ENCODE results near the gene AVEN.

AVEN gene

DNA sequence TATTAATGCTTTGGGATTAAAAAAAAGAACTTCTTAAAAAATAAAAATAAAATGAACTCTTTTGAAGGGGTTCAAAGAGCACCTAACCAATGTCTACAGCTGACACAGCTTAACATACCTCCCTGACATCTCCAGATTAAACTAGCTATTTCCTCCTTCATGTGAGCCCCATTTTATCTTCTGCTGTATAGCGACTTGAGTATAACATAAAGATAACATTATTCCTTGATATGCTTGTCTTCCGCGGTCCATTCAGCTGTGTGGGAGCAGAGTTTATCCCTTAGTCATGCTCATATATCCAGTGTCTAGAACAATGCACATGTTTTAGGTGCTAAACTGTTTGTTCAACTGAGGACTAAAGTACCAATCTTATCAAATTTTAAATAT is 78.5 kb downstream of the AVEN start:
- TF ChIP-seq, protein P1, sequence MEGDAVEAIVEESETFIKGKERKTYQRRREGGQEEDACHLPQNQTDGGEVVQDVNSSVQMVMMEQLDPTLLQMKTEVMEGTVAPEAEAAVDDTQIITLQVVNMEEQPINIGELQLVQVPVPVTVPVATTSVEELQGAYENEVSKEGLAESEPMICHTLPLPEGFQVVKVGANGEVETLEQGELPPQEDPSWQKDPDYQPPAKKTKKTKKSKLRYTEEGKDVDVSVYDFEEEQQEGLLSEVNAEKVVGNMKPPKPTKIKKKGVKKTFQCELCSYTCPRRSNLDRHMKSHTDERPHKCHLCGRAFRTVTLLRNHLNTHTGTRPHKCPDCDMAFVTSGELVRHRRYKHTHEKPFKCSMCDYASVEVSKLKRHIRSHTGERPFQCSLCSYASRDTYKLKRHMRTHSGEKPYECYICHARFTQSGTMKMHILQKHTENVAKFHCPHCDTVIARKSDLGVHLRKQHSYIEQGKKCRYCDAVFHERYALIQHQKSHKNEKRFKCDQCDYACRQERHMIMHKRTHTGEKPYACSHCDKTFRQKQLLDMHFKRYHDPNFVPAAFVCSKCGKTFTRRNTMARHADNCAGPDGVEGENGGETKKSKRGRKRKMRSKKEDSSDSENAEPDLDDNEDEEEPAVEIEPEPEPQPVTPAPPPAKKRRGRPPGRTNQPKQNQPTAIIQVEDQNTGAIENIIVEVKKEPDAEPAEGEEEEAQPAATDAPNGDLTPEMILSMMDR (IDR thresholded peaks at IDR 0.05; ENCODE audit: low read depth, low read length): no peak
- H3K4me3 ChIP-seq (ENCODE audit: low read depth, low read length): no peak overlapping the region
- in situ Hi-C loops (cut with HindIII; ENCODE audit: low sequenced_read_pairs): no loop called here
- no peak for DNase-seq (ENCODE audit: low read depth, low spot score)

DNA sequence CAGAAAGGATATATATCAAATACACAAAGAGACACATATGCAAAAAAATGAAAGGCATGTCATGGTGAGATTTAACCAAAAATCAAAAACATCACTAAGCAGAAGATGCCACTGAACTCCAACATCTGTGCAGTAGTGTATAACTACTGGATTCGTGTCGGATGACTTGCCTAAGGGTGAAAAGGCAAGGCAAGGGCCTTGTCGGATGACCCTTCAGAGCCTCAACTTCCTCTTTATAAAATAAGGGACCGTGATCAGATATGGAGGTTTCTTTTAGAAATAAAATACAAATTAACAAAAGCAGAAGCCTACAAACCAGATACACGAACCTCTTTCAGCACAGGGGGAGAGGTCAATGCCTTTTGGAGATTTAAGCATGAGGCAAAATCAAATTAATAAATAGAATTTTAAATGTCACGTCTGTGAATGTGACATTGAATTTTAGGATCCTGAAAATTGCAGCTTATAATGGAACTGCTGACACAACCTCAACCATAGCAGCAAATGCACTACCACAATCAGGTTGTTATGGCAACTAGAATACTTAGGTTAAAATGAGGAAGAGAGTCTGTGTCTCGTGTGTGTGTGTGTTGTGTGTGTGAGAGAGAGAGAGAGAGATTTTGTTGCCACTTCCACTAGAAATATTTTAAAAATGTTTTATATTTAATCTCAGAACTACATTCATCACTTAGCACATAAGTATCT is 79.0 kb downstream of the AVEN start:
- in situ Hi-C loops (cut with HindIII; ENCODE audit: low sequenced_read_pairs): no loop called here
- H3K4me3 ChIP-seq (ENCODE audit: low read depth, low read length): no peak overlapping the region
- DNase-seq (ENCODE audit: low read depth, low spot score): no peak
- TF ChIP-seq, protein P1 (IDR thresholded peaks at IDR 0.05; ENCODE audit: low read depth, low read length): no peak

DNA sequence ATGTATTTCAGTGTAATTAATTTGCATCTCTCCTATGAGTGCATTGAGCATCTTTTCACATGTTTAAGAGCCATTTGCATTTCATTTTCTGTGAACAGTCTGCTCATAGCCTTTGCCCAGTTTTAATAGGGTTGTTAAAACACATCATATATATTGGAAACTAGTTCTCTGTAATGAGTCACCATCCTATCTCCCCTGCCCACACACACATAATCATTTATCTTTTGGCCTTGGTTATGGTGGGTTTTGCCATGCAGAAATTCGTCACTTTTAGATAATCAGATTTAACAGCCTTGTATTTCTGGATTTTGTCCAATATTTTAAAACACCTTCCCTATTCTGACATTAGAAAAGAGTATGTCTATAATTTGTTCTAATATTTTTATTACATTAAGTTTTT is 82.6 kb downstream of the AVEN start:
- in situ Hi-C loops (cut with HindIII; ENCODE audit: low sequenced_read_pairs): no loop called here
- TF ChIP-seq, protein P1 (IDR thresholded peaks at IDR 0.05; ENCODE audit: low read depth, low read length): no peak
- H3K4me3 ChIP-seq (ENCODE audit: low read depth, low read length): no peak overlapping the region

DNA sequence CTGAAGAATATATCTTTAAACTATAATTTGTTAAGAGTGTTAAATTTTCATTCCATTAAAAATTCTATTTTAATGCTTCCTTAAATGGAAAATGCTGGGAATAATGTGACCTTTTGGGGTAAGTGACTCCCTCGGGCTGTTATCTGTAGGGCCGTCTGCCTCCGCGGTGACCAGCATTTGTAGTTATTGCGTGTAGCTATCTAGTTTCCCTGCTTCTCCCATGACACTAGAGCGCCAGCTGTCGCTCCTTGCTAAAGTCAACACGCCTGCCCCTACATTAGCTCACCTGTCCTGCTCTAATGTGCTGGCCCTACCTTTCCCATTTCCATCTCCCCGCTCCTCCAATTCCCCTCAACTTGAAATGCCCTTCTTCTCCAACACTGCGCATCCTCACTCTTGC is 83.1 kb downstream of the AVEN start:
- in situ Hi-C loops (cut with HindIII; ENCODE audit: low sequenced_read_pairs): no loop called here
- TF ChIP-seq, protein P1 (IDR thresholded peaks at IDR 0.05; ENCODE audit: low read depth, low read length): no peak
- DNase-seq (ENCODE audit: low read depth, low spot score): no peak
- H3K4me3 ChIP-seq (ENCODE audit: low read depth, low read length): no peak overlapping the region

More for the DNA sequence above, 82.6 kb downstream of the AVEN start:
- no peak for DNase-seq (ENCODE audit: low read depth, low spot score)

DNA sequence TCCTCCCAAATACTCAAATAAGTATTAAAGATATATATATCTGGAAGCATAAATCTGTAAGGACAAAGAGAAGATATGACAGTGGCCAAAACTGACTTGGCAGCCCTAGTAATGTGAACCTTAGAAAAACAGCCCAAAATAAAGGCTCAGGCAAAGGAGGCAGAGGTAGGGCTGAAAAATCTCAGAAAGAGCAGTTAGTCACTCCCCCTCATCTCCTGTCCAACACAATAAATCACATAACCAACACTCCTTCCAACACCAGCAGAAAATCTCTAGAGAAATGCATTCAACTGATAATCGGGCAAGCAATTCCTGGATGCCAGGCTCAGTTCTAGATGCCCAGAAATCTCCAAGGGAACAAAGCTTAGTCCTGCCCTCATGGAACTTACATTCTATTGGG is 92.9 kb downstream of the AVEN start:
- TF ChIP-seq, protein P1 (IDR thresholded peaks at IDR 0.05; ENCODE audit: low read depth, low read length): no peak
- no peak overlapping the region for H3K4me3 ChIP-seq (ENCODE audit: low read depth, low read length)
- in situ Hi-C loops (cut with HindIII; ENCODE audit: low sequenced_read_pairs): no loop called here
- no peak for DNase-seq (ENCODE audit: low read depth, low spot score)

DNA sequence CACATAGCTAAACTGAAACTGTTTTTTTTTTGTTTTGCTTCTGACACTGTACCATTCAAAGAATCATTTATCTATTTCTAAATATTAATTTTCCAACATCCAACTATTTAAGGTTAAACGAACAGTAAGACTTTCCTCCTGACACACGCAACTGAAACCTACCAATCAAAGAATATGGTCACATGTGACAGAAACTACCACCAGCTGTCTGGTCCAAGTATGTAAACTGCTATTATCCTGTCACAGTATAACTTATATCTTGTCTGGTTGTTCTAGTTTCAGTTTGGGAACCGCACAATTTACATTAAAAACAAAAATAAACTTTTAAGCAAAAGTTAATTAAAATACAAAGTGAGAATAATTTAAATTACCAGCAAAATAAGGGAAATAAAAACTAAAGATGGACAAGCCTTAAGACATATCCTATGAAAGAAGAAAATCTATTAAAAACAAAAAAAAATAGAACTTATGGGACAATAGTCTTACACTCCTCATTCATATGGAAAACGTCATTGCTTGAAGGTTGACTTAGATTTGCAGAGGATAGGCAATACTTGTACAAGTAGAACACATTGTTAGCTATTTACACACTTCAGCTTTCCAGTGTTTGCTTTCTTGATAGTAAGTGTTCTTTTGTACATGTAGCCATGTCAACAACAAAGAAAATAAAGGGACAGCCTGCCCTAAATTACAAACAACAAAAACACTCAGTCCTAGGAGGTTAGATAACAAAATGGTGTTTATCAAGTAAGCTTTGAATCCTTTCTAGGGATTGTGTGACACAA is 97.5 kb downstream of the AVEN start:
- TF ChIP-seq, protein P1 (IDR thresholded peaks at IDR 0.05; ENCODE audit: low read depth, low read length): no peak
- no peak overlapping the region for H3K4me3 ChIP-seq (ENCODE audit: low read depth, low read length)
- DNase-seq (ENCODE audit: low read depth, low spot score): no peak
- in situ Hi-C loops (cut with HindIII; ENCODE audit: low sequenced_read_pairs): no loop called here

Measured in astrocyte of the spinal cord (primary cell).